ENCODE data around the gene MTCL3.

DNA sequence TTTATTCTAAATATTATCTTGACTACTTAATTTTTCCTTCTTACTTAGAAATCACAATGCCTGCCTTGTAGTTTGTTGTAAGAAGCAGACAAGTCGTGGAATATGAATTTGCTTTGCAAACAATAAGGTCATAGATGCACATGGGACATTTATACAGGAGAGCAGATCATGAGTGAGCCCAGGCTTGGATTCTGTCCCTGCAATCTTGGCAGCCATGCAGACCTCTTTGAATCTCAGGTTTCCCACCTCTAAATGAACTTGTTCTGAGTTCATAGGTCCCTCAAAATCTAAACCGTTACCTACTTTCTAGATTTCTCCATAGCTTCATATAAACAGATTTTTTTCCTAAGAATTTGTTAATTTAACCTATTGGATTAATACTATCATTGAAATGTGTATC is 79.4 kb downstream of the MTCL3 start:
- TF ChIP-seq, protein P1, sequence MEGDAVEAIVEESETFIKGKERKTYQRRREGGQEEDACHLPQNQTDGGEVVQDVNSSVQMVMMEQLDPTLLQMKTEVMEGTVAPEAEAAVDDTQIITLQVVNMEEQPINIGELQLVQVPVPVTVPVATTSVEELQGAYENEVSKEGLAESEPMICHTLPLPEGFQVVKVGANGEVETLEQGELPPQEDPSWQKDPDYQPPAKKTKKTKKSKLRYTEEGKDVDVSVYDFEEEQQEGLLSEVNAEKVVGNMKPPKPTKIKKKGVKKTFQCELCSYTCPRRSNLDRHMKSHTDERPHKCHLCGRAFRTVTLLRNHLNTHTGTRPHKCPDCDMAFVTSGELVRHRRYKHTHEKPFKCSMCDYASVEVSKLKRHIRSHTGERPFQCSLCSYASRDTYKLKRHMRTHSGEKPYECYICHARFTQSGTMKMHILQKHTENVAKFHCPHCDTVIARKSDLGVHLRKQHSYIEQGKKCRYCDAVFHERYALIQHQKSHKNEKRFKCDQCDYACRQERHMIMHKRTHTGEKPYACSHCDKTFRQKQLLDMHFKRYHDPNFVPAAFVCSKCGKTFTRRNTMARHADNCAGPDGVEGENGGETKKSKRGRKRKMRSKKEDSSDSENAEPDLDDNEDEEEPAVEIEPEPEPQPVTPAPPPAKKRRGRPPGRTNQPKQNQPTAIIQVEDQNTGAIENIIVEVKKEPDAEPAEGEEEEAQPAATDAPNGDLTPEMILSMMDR (IDR thresholded peaks at IDR 0.05; ENCODE audit: low read depth, low read length): no peak
- TF ChIP-seq, protein P2, sequence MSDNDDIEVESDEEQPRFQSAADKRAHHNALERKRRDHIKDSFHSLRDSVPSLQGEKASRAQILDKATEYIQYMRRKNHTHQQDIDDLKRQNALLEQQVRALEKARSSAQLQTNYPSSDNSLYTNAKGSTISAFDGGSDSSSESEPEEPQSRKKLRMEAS (IDR thresholded peaks at IDR 0.05; ENCODE audit: low read depth, low read length): no peak
- TF ChIP-seq POLR2A (IDR thresholded peaks at IDR 0.05; ENCODE audit: extremely low read depth, insufficient read length): no peak
- TF ChIP-seq MYC (IDR thresholded peaks at IDR 0.05; ENCODE audit: low read depth, low read length): no peak
